GM12864 (cell line): Measurements from ENCODE around the gene SLX4IP.

Source experiments
- DNase-seq: peaks from one replicate; pipeline ENCODE4 v3.0.0-alpha.2; 2011; ENCODE audit warnings: low read depth
- H3K4me3 ChIP-seq: 2 replicates; pipeline ENCODE4 v1.5.1; 2011; ENCODE audit warnings: mild to moderate bottlenecking, low read depth, low read length, control low read depth
- CTCF ChIP-seq: IDR thresholded peaks from 2 replicates; pipeline ENCODE4 v1.5.1; 2011; ENCODE audit warnings: low read depth, mild to moderate bottlenecking, moderate library complexity, low read length, control low read depth, inconsistent platforms; ENCODE audit errors: missing control alignments

SLX4IP gene

GRCh38 chr20:10553326-10553984 lies 118.3 kb downstream of the SLX4IP start:
- TF ChIP-seq CTCF = peak; percentile 63
- H3K4me3 ChIP-seq = no peak overlapping the region
- DNase-seq = no peak

GRCh38 chr20:10554285-10554684 lies 119.2 kb downstream of the SLX4IP start:
- H3K4me3 ChIP-seq = no peak overlapping the region
- no peak for TF ChIP-seq CTCF
- no peak for DNase-seq

- no peak overlapping the region for H3K4me3 ChIP-seq
- TF ChIP-seq CTCF = no peak
- no peak for DNase-seq
These were observed 120.3 kb downstream of the SLX4IP start for GRCh38 chr20:10555393-10555792.

- TF ChIP-seq CTCF = no peak
- H3K4me3 ChIP-seq = no peak overlapping the region
- no peak for DNase-seq
These were observed 120.8 kb downstream of the SLX4IP start for GRCh38 chr20:10555865-10556308.

- no peak for DNase-seq
- no peak overlapping the region for H3K4me3 ChIP-seq
- TF ChIP-seq CTCF = no peak
These were observed 121.5 kb downstream of the SLX4IP start for GRCh38 chr20:10556519-10557083.

- no peak for DNase-seq
- H3K4me3 ChIP-seq = no peak overlapping the region
- TF ChIP-seq CTCF = no peak
These were observed 122.6 kb downstream of the SLX4IP start for GRCh38 chr20:10557685-10558084.
